ENCODE results near the gene ATRNL1.

Gene ATRNL1

GRCh38 chr10:115931309-115931708 is 838.1 kb downstream of the ATRNL1 start:
- Histone ChIP-seq H3K9me3 (ENCODE audit: control extremely low read depth in 1 of 5, control insufficient read depth in 4 of 5, insufficient read depth in 2 of 5, low read depth in 1 of 5, low read length in 4 of 5) (no peaks in the 10 kb centered on the region), H3K4me3 (ENCODE audit: control insufficient read depth in 1 of 7, extremely low read depth in 1 of 7, insufficient read depth in 4 of 7, low read depth in 2 of 7, low read length in 6 of 7) (no peak overlapping the region), H3K4me1 (ENCODE audit: control extremely low read depth in 1 of 4, control insufficient read depth in 4 of 4, insufficient read depth in 4 of 4, low read length in 3 of 4) (no peaks in the 10 kb centered on the region), H3K36me3 (ENCODE audit: control insufficient read depth in 4 of 4, insufficient read depth in 4 of 4, low read length in 3 of 4) (no peaks in the 10 kb centered on the region), H3K27ac (ENCODE audit: insufficient read depth in 1 of 2, low read depth in 1 of 2, low read length in 2 of 2, poor library complexity in 1 of 2, severe bottlenecking in 2 of 2) (no peak overlapping the region), H3K27me3 (replicated peaks in 2 of 5; ENCODE audit: control insufficient read depth in 4 of 5, insufficient read depth in 5 of 5, low read length in 4 of 5) (no peaks in the 10 kb centered on the region)
- DNase-seq: no peak
- WGBS (ENCODE audit: insufficient coverage): 100% methylated on average over 1 of the region's 2 CpGs
- POLR2A ChIA-PET: no interaction called here
- CTCF ChIA-PET: no interaction called here

- WGBS (ENCODE audit: insufficient coverage): 100% methylated on average over 1 of the region's 2 CpGs
- no peak overlapping the region for H3K4me3 ChIP-seq (ENCODE audit: control insufficient read depth in 1 of 7, extremely low read depth in 1 of 7, insufficient read depth in 4 of 7, low read depth in 2 of 7, low read length in 6 of 7)
- H3K27ac ChIP-seq (ENCODE audit: insufficient read depth in 1 of 2, low read depth in 1 of 2, low read length in 2 of 2, poor library complexity in 1 of 2, severe bottlenecking in 2 of 2): no peak overlapping the region
- ChIA-PET CTCF (interaction anchor here (1.5 kb wide), 1 partner anchor 11 kb away, joined by 3 read pairs; no protein-coding TSS in a partner anchor), POLR2A (no interaction called here)
- H3K4me1 ChIP-seq (ENCODE audit: control extremely low read depth in 1 of 4, control insufficient read depth in 4 of 4, insufficient read depth in 4 of 4, low read length in 3 of 4): no peaks in the 10 kb centered on the region
- no peaks in the 10 kb centered on the region for H3K9me3 ChIP-seq (ENCODE audit: control extremely low read depth in 1 of 5, control insufficient read depth in 4 of 5, insufficient read depth in 2 of 5, low read depth in 1 of 5, low read length in 4 of 5)
- DNase-seq: no peak
- H3K36me3 ChIP-seq (ENCODE audit: control insufficient read depth in 4 of 4, insufficient read depth in 4 of 4, low read length in 3 of 4): no peaks in the 10 kb centered on the region
- no peaks in the 10 kb centered on the region for H3K27me3 ChIP-seq (replicated peaks in 2 of 5; ENCODE audit: control insufficient read depth in 4 of 5, insufficient read depth in 5 of 5, low read length in 4 of 5)
Observed at GRCh38 chr10:115932099-115932498, 838.9 kb downstream of the ATRNL1 start.

- Histone ChIP-seq H3K4me1 (ENCODE audit: control extremely low read depth in 1 of 4, control insufficient read depth in 4 of 4, insufficient read depth in 4 of 4, low read length in 3 of 4) (no peaks in the 10 kb centered on the region), H3K4me3 (ENCODE audit: control insufficient read depth in 1 of 7, extremely low read depth in 1 of 7, insufficient read depth in 4 of 7, low read depth in 2 of 7, low read length in 6 of 7) (no peak overlapping the region), H3K36me3 (ENCODE audit: control insufficient read depth in 4 of 4, insufficient read depth in 4 of 4, low read length in 3 of 4) (no peaks in the 10 kb centered on the region), H3K9me3 (ENCODE audit: control extremely low read depth in 1 of 5, control insufficient read depth in 4 of 5, insufficient read depth in 2 of 5, low read depth in 1 of 5, low read length in 4 of 5) (no peaks in the 10 kb centered on the region), H3K27me3 (replicated peaks in 2 of 5; ENCODE audit: control insufficient read depth in 4 of 5, insufficient read depth in 5 of 5, low read length in 4 of 5) (no peaks in the 10 kb centered on the region), H3K27ac (ENCODE audit: insufficient read depth in 1 of 2, low read depth in 1 of 2, low read length in 2 of 2, poor library complexity in 1 of 2, severe bottlenecking in 2 of 2) (no peak overlapping the region)
- POLR2A ChIA-PET: no interaction called here
- 100% methylated on average over 2 of the region's 2 CpGs for WGBS (ENCODE audit: insufficient coverage)
- CTCF ChIA-PET: interaction anchor here (1.5 kb wide), 2 partner anchors 10 to 31 kb away, joined by 3 read pairs; no protein-coding TSS in a partner anchor
- no peak for DNase-seq
Observed at GRCh38 chr10:115933098-115933497, 839.9 kb downstream of the ATRNL1 start.

- ChIA-PET CTCF (no interaction called here), POLR2A (no interaction called here)
- no peak overlapping the region for H3K27ac ChIP-seq (ENCODE audit: insufficient read depth in 1 of 2, low read depth in 1 of 2, low read length in 2 of 2, poor library complexity in 1 of 2, severe bottlenecking in 2 of 2)
- WGBS (ENCODE audit: insufficient coverage): 100% methylated on average over 1 of the region's 2 CpGs
- no peak overlapping the region for H3K4me3 ChIP-seq (ENCODE audit: control insufficient read depth in 1 of 7, extremely low read depth in 1 of 7, insufficient read depth in 4 of 7, low read depth in 2 of 7, low read length in 6 of 7)
- no peaks in the 10 kb centered on the region for H3K27me3 ChIP-seq (replicated peaks in 2 of 5; ENCODE audit: control insufficient read depth in 4 of 5, insufficient read depth in 5 of 5, low read length in 4 of 5)
- H3K4me1 ChIP-seq (ENCODE audit: control extremely low read depth in 1 of 4, control insufficient read depth in 4 of 4, insufficient read depth in 4 of 4, low read length in 3 of 4): peaks cover 0 to 9% (median 4%) of the 10 kb centered on the region in 4 experiments
- peaks cover 0 to 10% (median 4%) of the 10 kb centered on the region in 5 experiments for H3K9me3 ChIP-seq (ENCODE audit: control extremely low read depth in 1 of 5, control insufficient read depth in 4 of 5, insufficient read depth in 2 of 5, low read depth in 1 of 5, low read length in 4 of 5)
- DNase-seq: no peak
- H3K36me3 ChIP-seq (ENCODE audit: control insufficient read depth in 4 of 4, insufficient read depth in 4 of 4, low read length in 3 of 4): no peaks in the 10 kb centered on the region
Observed at GRCh38 chr10:115935731-115936130, 842.6 kb downstream of the ATRNL1 start.

- no peak for DNase-seq
- H3K4me3 ChIP-seq (ENCODE audit: control insufficient read depth in 1 of 7, extremely low read depth in 1 of 7, insufficient read depth in 4 of 7, low read depth in 2 of 7, low read length in 6 of 7): no peak overlapping the region
- H3K9me3 ChIP-seq (ENCODE audit: control extremely low read depth in 1 of 5, control insufficient read depth in 4 of 5, insufficient read depth in 2 of 5, low read depth in 1 of 5, low read length in 4 of 5): peaks cover 0 to 10% (median 4%) of the 10 kb centered on the region in 5 experiments
- H3K27ac ChIP-seq (ENCODE audit: insufficient read depth in 1 of 2, low read depth in 1 of 2, low read length in 2 of 2, poor library complexity in 1 of 2, severe bottlenecking in 2 of 2): no peak overlapping the region
- ChIA-PET CTCF (no interaction called here), POLR2A (no interaction called here)
- H3K36me3 ChIP-seq (ENCODE audit: control insufficient read depth in 4 of 4, insufficient read depth in 4 of 4, low read length in 3 of 4): no peaks in the 10 kb centered on the region
- peaks cover 0 to 9% (median 5%) of the 10 kb centered on the region in 4 experiments for H3K4me1 ChIP-seq (ENCODE audit: control extremely low read depth in 1 of 4, control insufficient read depth in 4 of 4, insufficient read depth in 4 of 4, low read length in 3 of 4)
- 100% methylated on average over 1 of the region's 9 CpGs for WGBS (ENCODE audit: insufficient coverage)
- no peaks in the 10 kb centered on the region for H3K27me3 ChIP-seq (replicated peaks in 2 of 5; ENCODE audit: control insufficient read depth in 4 of 5, insufficient read depth in 5 of 5, low read length in 4 of 5)
Observed at GRCh38 chr10:115936926-115937767, 844.0 kb downstream of the ATRNL1 start.

- POLR2A ChIA-PET: no interaction called here
- Histone ChIP-seq H3K9me3 (ENCODE audit: control extremely low read depth in 1 of 5, control insufficient read depth in 4 of 5, insufficient read depth in 2 of 5, low read depth in 1 of 5, low read length in 4 of 5) (peaks cover 0 to 10% (median 4%) of the 10 kb centered on the region in 5 experiments), H3K36me3 (ENCODE audit: control insufficient read depth in 4 of 4, insufficient read depth in 4 of 4, low read length in 3 of 4) (no peaks in the 10 kb centered on the region), H3K4me3 (ENCODE audit: control insufficient read depth in 1 of 7, extremely low read depth in 1 of 7, insufficient read depth in 4 of 7, low read depth in 2 of 7, low read length in 6 of 7) (no peak overlapping the region), H3K4me1 (ENCODE audit: control extremely low read depth in 1 of 4, control insufficient read depth in 4 of 4, insufficient read depth in 4 of 4, low read length in 3 of 4) (peaks cover 0 to 9% (median 5%) of the 10 kb centered on the region in 4 experiments), H3K27ac (ENCODE audit: insufficient read depth in 1 of 2, low read depth in 1 of 2, low read length in 2 of 2, poor library complexity in 1 of 2, severe bottlenecking in 2 of 2) (no peak overlapping the region), H3K27me3 (replicated peaks in 2 of 5; ENCODE audit: control insufficient read depth in 4 of 5, insufficient read depth in 5 of 5, low read length in 4 of 5) (no peaks in the 10 kb centered on the region)
- WGBS (ENCODE audit: insufficient coverage): 75% methylated on average over 2 of the region's 3 CpGs
- DNase-seq: no peak
- CTCF ChIA-PET: no interaction called here
Observed at GRCh38 chr10:115937768-115938056, 844.5 kb downstream of the ATRNL1 start.

- DNase-seq: peak in 2 of 3 donors; percentile 14 to 23
- H3K27ac ChIP-seq (ENCODE audit: insufficient read depth in 1 of 2, low read depth in 1 of 2, low read length in 2 of 2, poor library complexity in 1 of 2, severe bottlenecking in 2 of 2): no peak overlapping the region
- no peak overlapping the region for H3K4me3 ChIP-seq (ENCODE audit: control insufficient read depth in 1 of 7, extremely low read depth in 1 of 7, insufficient read depth in 4 of 7, low read depth in 2 of 7, low read length in 6 of 7)
- CTCF ChIA-PET: interaction anchor here (2.4 kb wide), 1 partner anchor 9 kb away, joined by 6 read pairs; no protein-coding TSS in a partner anchor
- peaks cover 0 to 9% (median 5%) of the 10 kb centered on the region in 4 experiments for H3K4me1 ChIP-seq (ENCODE audit: control extremely low read depth in 1 of 4, control insufficient read depth in 4 of 4, insufficient read depth in 4 of 4, low read length in 3 of 4)
- peaks cover 0 to 10% (median 4%) of the 10 kb centered on the region in 5 experiments for H3K9me3 ChIP-seq (ENCODE audit: control extremely low read depth in 1 of 5, control insufficient read depth in 4 of 5, insufficient read depth in 2 of 5, low read depth in 1 of 5, low read length in 4 of 5)
- no peaks in the 10 kb centered on the region for H3K27me3 ChIP-seq (replicated peaks in 2 of 5; ENCODE audit: control insufficient read depth in 4 of 5, insufficient read depth in 5 of 5, low read length in 4 of 5)
- POLR2A ChIA-PET: no interaction called here
- WGBS (ENCODE audit: insufficient coverage): 62% methylated on average over 5 of the region's 7 CpGs
- no peaks in the 10 kb centered on the region for H3K36me3 ChIP-seq (ENCODE audit: control insufficient read depth in 4 of 4, insufficient read depth in 4 of 4, low read length in 3 of 4)
Observed at GRCh38 chr10:115939101-115939854, 846.1 kb downstream of the ATRNL1 start.

Data from common myeloid progenitor, CD34-positive (primary cell).